Bronchial epithelial cell (primary cell): ENCODE results near the gene GAPDHS. TPM values are rescaled to one million over a fixed set of nuclear protein-coding genes. Genes with fewer than 3 reads are reported as not detected.
A peak's percentile ranks its signal among the peaks of the same experiment; 100 is the strongest.

Experiments used
- DNase-seq: peaks from one replicate; pipeline ENCODE4 v3.0.0-alpha.2; 2010; ENCODE audit warnings: low read depth
- FAIRE-seq: peaks from 2 replicates; lab custom pipeline; 2011; peaks lifted over from hg19 to GRCh38; lab: Jason Lieb, UNC
- H3K27me3 ChIP-seq: 2 replicates; pipeline ENCODE4 v1.5.1; 2011; ENCODE audit warnings: low read length; ENCODE audit not compliant: control insufficient read depth, insufficient read depth
- H3K36me3 ChIP-seq: 2 replicates; pipeline ENCODE4 v1.5.1; 2011; ENCODE audit warnings: low read length; ENCODE audit not compliant: control insufficient read depth, insufficient read depth
- H3K4me3 ChIP-seq: 2 replicates; pipeline ENCODE4 v1.5.1; 2011; ENCODE audit warnings: mild to moderate bottlenecking, low read depth, low read length, control low read depth
- CTCF ChIP-seq: IDR thresholded peaks from 2 replicates; pipeline ENCODE4 v1.5.1; 2011; ENCODE audit warnings: mild to moderate bottlenecking, moderate library complexity, low read length, control low read depth, inconsistent platforms; ENCODE audit not compliant: insufficient read depth, severe bottlenecking
- total RNA-seq: library from RNA; depleted of rRNA; stranded (reverse); fragments of >200 nt; gene quantifications from 2 replicates; pipeline ENCODE4 v1.2.1, GENCODE V29; 2014

Gene GAPDHS
- total RNA-seq, 1 donor from 2014 or later = not detected

GRCh38 chr19:35507561-35507960 lies 25.7 kb upstream of the GAPDHS start:
- Histone ChIP-seq H3K36me3 (peaks cover 19% of the 10 kb centered on the region), H3K4me3 (no peak overlapping the region), H3K27me3 (no peaks in the 10 kb centered on the region)
- TF ChIP-seq CTCF = no peak
- no peak for FAIRE-seq
- DNase-seq = no peak

- no peak for FAIRE-seq
- no peaks in the 10 kb centered on the region for H3K27me3 ChIP-seq
These were observed 25.1 kb upstream of the GAPDHS start for GRCh38 chr19:35508129-35508528.

GRCh38 chr19:35509018-35509652 lies 24.1 kb upstream of the GAPDHS start:
- Histone ChIP-seq H3K4me3 (peak overlapping the region; percentile 52), H3K36me3 (peaks cover 14% of the 10 kb centered on the region), H3K27me3 (no peaks in the 10 kb centered on the region)
- DNase-seq (peak; percentile 79), FAIRE-seq (no peak)
- no peak for TF ChIP-seq CTCF

More at GRCh38 chr19:35508129-35508528, 25.1 kb upstream of the GAPDHS start:
- no peak overlapping the region for H3K4me3 ChIP-seq
- no peak for DNase-seq
- peaks cover 18% of the 10 kb centered on the region for H3K36me3 ChIP-seq
- TF ChIP-seq CTCF = no peak

- peak; percentile 99 for TF ChIP-seq CTCF
- Histone ChIP-seq H3K36me3 (peaks cover 13% of the 10 kb centered on the region), H3K27me3 (no peaks in the 10 kb centered on the region), H3K4me3 (peak overlapping the region; percentile 52)
- DNase-seq (peak; percentile 69), FAIRE-seq (no peak)
These were observed 23.2 kb upstream of the GAPDHS start for GRCh38 chr19:35509861-35510625.

GRCh38 chr19:35510626-35510964 lies 22.7 kb upstream of the GAPDHS start:
- Histone ChIP-seq H3K4me3 (peak overlapping the region; percentile 52), H3K36me3 (peaks cover 9% of the 10 kb centered on the region), H3K27me3 (no peaks in the 10 kb centered on the region)
- DNase-seq = no peak
- TF ChIP-seq CTCF = no peak
- FAIRE-seq = no peak
